ENCODE data around the gene FUT1. TPM values are rescaled to one million over a fixed set of nuclear protein-coding genes. Genes with fewer than 3 reads are reported as not detected.
"Not testable (repeated sequence)": the region's sequence is repeated elsewhere in the genome, so short reads cannot be mapped to it uniquely, and the experiment has no call there.

The FUT1 gene
- total and polyA plus RNA-seq, 11 donors, result 1.8 to 6.2 (median 2.7) TPM

DNA sequence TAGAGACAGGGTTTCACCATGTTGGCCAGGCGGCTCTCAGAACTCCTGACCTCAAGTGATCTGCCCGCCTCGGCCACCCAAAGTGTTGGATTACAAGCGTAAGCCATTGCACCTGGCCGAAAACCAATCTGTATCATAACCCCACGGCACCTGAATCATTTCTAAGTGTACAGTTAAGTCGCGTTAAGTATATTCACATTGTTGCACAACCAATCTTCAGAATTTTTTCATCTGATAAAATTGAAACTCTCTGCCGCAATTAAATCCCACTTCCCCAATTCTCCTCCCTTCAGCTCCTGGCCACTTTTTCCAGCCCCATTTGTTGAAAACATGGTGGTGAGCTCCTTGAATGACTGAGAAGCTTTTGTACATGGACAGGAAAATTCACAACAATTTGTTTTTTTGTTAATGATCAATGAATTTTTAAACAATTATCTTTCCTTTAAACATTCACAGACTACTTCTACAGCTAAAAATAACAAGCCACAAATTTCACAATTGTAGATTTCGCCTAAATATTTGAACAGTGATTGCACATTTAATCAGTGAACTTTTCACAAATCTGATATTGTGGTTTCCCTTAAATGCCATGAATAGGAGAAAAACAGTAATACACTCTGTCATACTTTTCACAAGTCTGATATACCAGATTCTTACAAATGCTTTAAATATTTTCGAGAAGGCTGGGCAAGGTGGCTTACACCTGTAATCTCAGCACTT is 16.7 kb upstream of the FUT1 start:
- Histone ChIP-seq H3K27ac (no peak overlapping the region), H3K27me3 (no peaks in the 10 kb centered on the region), H3K36me3 (no peaks in the 10 kb centered on the region), H3K4me1 (peaks cover 0 to 9% (median 0%) of the 10 kb centered on the region in 12 donors), H3K9me3 (no peaks in the 10 kb centered on the region), H3K4me3 (no peak overlapping the region)
- WGBS, 4 donors, result 88 to 94% (median 91%) methylated on average over 11 of the region's 11 CpGs
- no peak for TF ChIP-seq POLR2A (IDR thresholded peaks at IDR 0.05)
- TF ChIP-seq, protein P1, sequence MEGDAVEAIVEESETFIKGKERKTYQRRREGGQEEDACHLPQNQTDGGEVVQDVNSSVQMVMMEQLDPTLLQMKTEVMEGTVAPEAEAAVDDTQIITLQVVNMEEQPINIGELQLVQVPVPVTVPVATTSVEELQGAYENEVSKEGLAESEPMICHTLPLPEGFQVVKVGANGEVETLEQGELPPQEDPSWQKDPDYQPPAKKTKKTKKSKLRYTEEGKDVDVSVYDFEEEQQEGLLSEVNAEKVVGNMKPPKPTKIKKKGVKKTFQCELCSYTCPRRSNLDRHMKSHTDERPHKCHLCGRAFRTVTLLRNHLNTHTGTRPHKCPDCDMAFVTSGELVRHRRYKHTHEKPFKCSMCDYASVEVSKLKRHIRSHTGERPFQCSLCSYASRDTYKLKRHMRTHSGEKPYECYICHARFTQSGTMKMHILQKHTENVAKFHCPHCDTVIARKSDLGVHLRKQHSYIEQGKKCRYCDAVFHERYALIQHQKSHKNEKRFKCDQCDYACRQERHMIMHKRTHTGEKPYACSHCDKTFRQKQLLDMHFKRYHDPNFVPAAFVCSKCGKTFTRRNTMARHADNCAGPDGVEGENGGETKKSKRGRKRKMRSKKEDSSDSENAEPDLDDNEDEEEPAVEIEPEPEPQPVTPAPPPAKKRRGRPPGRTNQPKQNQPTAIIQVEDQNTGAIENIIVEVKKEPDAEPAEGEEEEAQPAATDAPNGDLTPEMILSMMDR (IDR thresholded peaks at IDR 0.05), result no peak
- ATAC-seq (no peak), DNase-seq (no peak)
- intact Hi-C loops (cut with DNase I), result no loop called here

- intact Hi-C loops (cut with DNase I); H3K27ac ChIP-seq; H3K4me3 ChIP-seq; H3K4me1 ChIP-seq; H3K36me3 ChIP-seq; H3K27me3 ChIP-seq; DNase-seq; H3K9me3 ChIP-seq: not testable (repeated sequence)
- peak in 1 of 4 donors; percentile 44 for ATAC-seq
- WGBS, 4 donors, result 37 to 43% (median 41%) methylated on average over 6 of the region's 6 CpGs
Measured at GRCh38 chr19:48768171-48768753, 15.8 kb upstream of the FUT1 start.

DNA sequence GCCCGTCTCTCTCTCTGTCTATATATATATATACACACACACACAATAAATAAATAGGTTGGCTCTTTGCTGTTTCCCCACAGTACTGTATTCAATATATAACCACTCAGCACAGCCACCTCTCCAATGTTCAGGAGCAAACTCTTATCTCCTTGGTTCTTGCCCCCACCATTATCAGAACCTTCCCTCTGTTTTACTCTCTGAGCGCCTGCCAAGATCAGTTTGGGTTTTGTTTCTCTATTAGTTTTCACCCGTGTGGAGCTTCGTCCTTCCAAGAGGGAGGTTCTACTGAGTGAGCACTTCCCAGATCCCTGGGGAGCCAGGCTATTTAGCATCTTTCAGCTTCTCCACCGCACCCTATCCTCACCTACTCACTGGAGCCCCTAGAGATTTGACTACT is 13.4 kb upstream of the FUT1 start:
- not testable (repeated sequence) for H3K27ac ChIP-seq, H3K36me3 ChIP-seq

GRCh38 chr19:48760504-48761205 is 8.2 kb upstream of the FUT1 start:
- DNase-seq (peak in 3 of 5 donors; percentile 29 to 55 (median 50)), ATAC-seq (peak; percentile 28 to 90 (median 44))
- intact Hi-C loops (cut with DNase I), result no loop called here
- no peaks in the 10 kb centered on the region for H3K9me3 ChIP-seq
- H3K4me1 ChIP-seq, result peaks cover 0 to 15% (median 0%) of the 10 kb centered on the region in 12 donors
- H3K27me3 ChIP-seq, result peaks cover 0 to 3% (median 0%) of the 10 kb centered on the region in 9 donors
- 57 to 69% (median 62%) methylated on average over 16 of the region's 16 CpGs for WGBS, 4 donors
- no peaks in the 10 kb centered on the region for H3K36me3 ChIP-seq
- no peak for TF ChIP-seq POLR2A (IDR thresholded peaks at IDR 0.05)
- TF ChIP-seq, protein P1 (IDR thresholded peaks at IDR 0.05), result no peak
- H3K27ac ChIP-seq, result peak overlapping the region; percentile 23 to 91 (median 68)
- H3K4me3 ChIP-seq, result no peak overlapping the region

More for the DNA sequence above, 13.4 kb upstream of the FUT1 start:
- DNase-seq; H3K9me3 ChIP-seq; intact Hi-C loops (cut with DNase I); ATAC-seq; H3K4me1 ChIP-seq; H3K27me3 ChIP-seq; H3K4me3 ChIP-seq: not testable (repeated sequence)
- 31 to 40% (median 37%) methylated on average over 5 of the region's 5 CpGs for WGBS, 4 donors

- H3K27me3 ChIP-seq, result peaks cover 0 to 14% (median 0%) of the 10 kb centered on the region in 9 donors
- peaks cover 0 to 21% (median 7%) of the 10 kb centered on the region in 12 donors for H3K4me1 ChIP-seq
- DNase-seq, result peak in 1 of 5 donors; percentile 11
- no peaks in the 10 kb centered on the region for H3K9me3 ChIP-seq
- H3K27ac ChIP-seq, result no peak overlapping the region
- no peak for TF ChIP-seq POLR2A (IDR thresholded peaks at IDR 0.05)
- TF ChIP-seq, protein P1 (IDR thresholded peaks at IDR 0.05), result no peak
- H3K36me3 ChIP-seq, result no peaks in the 10 kb centered on the region
- H3K4me3 ChIP-seq, result no peak overlapping the region
- WGBS, 4 donors, result 89 to 94% (median 93%) methylated on average over 13 to 14 of the region's 14 CpGs
- ATAC-seq, result no peak
- intact Hi-C loops (cut with DNase I), result no loop called here
Measured at GRCh38 chr19:48757741-48758144, 5.3 kb upstream of the FUT1 start.

All from heart left ventricle (tissue), 16 donors.